Esophagus muscularis mucosa (tissue), 4 donors: Measurements from ENCODE around the gene MAVS.

ENCODE experiments used
- EP300 ChIP-seq: sonication (generic); formaldehyde crosslinking; IDR thresholded peaks from one replicate; pipeline ENCODE4 v1.6.1; 2017; ENCODE audit warnings: antibody characterized with exemption
- POLR2A ChIP-seq: fragments of 450-650 bp; IDR thresholded peaks from one replicate; pipeline ENCODE4 v1.6.1; 2017; ENCODE audit warnings: antibody characterized with exemption, moderate library complexity, mild to moderate bottlenecking, low read depth
- POLR2AphosphoS5 ChIP-seq, 2 donors: sonication (generic); formaldehyde crosslinking; IDR thresholded peaks; one replicate each; pipeline ENCODE4 v1.6.1; 2017; ENCODE audit warnings: antibody characterized with exemption in 2 of 2
- TF ChIP-seq, protein P1 (sequence below), 3 experiments: fragments of 200-600 bp in 2 of 3; fragments of 450-650 bp in 1 of 3; sonication (generic) in 2 of 3; IDR thresholded peaks; one replicate each; pipeline ENCODE4 v1.5.1; 2017 to 2019; ENCODE audit warnings: antibody characterized with exemption in 3 of 3, mild to moderate bottlenecking in 2 of 3, moderate library complexity in 1 of 3

DNA sequence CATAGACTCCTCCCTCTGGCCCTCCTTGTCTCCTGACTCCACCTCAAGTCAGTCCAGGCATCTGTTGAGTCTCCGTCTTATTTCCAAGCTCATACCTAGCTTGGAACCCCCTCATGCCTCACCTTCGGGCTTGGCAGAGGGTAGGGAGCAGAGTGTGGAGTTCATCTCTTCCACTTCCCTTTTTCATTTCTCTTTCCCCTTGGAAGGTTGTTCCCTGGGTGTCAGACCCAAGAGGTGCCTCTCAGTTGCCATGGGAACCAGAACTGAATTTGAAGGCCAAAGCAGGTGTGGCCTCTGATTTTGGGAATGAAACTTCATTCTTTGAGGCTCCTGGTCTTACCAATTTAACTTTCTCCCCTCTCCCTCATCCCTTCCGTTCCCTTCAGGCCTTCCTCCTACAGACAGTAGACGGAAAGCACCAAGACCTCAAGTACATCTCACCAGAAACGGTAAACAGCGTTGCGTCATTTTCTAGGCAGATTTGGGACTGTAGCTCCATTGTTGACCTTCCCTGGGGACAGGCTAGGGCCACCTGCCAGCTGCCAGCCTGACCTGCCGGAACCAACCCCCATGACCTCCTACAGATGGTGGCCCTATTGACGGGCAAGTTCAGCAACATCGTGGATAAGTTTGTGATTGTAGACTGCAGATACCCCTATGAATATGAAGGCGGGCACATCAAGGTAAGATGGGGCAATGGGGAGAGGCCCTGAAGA is 44.0 kb upstream of the MAVS start:
- TF ChIP-seq, protein P1, sequence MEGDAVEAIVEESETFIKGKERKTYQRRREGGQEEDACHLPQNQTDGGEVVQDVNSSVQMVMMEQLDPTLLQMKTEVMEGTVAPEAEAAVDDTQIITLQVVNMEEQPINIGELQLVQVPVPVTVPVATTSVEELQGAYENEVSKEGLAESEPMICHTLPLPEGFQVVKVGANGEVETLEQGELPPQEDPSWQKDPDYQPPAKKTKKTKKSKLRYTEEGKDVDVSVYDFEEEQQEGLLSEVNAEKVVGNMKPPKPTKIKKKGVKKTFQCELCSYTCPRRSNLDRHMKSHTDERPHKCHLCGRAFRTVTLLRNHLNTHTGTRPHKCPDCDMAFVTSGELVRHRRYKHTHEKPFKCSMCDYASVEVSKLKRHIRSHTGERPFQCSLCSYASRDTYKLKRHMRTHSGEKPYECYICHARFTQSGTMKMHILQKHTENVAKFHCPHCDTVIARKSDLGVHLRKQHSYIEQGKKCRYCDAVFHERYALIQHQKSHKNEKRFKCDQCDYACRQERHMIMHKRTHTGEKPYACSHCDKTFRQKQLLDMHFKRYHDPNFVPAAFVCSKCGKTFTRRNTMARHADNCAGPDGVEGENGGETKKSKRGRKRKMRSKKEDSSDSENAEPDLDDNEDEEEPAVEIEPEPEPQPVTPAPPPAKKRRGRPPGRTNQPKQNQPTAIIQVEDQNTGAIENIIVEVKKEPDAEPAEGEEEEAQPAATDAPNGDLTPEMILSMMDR (IDR thresholded peaks at IDR 0.05) = no peak
- TF ChIP-seq POLR2AphosphoS5 (IDR thresholded peaks at IDR 0.05) (no peak), EP300 (no peak), POLR2A (no peak)
